Fibroblast of villous mesenchyme (primary cell): ENCODE data around the gene KHK. TPM values are rescaled to one million over a fixed set of nuclear protein-coding genes. Genes with fewer than 3 reads are reported as not detected.
"Not testable (repeated sequence)": the region's sequence is repeated elsewhere in the genome, so short reads cannot be mapped to it uniquely, and the experiment has no call there.

Experiments used
- DNase-seq: peaks from one replicate; pipeline ENCODE4 v3.0.0-alpha.2; 2010; ENCODE audit warnings: low read depth
- H3K4me3 ChIP-seq: 2 replicates; pipeline ENCODE4 v1.5.1; 2011; ENCODE audit warnings: low read depth, mild to moderate bottlenecking, low read length
- total RNA-seq: library from RNA; depleted of rRNA; stranded (reverse); fragments of >200 nt; gene quantifications from 2 replicates; pipeline ENCODE4 v1.2.3, GENCODE V29; 2012
- TF ChIP-seq, protein P1 (sequence below): IDR thresholded peaks from 2 replicates; pipeline ENCODE4 v1.5.1; 2012; ENCODE audit warnings: low read depth, mild to moderate bottlenecking, low read length; ENCODE audit not compliant: insufficient read depth

KHK gene
- total RNA-seq, 1 donor: 1.3 TPM

GRCh38 chr2:27099334-27099955 is 12.9 kb downstream of the KHK start:
- no peak overlapping the region for H3K4me3 ChIP-seq
- TF ChIP-seq, protein P1, sequence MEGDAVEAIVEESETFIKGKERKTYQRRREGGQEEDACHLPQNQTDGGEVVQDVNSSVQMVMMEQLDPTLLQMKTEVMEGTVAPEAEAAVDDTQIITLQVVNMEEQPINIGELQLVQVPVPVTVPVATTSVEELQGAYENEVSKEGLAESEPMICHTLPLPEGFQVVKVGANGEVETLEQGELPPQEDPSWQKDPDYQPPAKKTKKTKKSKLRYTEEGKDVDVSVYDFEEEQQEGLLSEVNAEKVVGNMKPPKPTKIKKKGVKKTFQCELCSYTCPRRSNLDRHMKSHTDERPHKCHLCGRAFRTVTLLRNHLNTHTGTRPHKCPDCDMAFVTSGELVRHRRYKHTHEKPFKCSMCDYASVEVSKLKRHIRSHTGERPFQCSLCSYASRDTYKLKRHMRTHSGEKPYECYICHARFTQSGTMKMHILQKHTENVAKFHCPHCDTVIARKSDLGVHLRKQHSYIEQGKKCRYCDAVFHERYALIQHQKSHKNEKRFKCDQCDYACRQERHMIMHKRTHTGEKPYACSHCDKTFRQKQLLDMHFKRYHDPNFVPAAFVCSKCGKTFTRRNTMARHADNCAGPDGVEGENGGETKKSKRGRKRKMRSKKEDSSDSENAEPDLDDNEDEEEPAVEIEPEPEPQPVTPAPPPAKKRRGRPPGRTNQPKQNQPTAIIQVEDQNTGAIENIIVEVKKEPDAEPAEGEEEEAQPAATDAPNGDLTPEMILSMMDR: no peak
- DNase-seq: no peak

DNA sequence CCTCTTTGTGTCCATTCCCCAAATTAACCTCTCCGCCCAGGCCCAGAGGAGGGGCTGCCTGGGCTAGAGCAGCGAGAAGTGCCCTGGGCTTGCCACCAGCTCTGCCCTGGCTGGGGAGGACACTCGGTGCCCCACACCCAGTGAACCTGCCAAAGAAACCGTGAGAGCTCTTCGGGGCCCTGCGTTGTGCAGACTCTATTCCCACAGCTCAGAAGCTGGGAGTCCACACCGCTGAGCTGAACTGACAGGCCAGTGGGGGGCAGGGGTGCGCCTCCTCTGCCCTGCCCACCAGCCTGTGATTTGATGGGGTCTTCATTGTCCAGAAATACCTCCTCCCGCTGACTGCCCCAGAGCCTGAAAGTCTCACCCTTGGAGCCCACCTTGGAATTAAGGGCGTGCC is 13.5 kb downstream of the KHK start:
- no peak for DNase-seq
- TF ChIP-seq, protein P1: no peak
- H3K4me3 ChIP-seq: no peak overlapping the region

DNA sequence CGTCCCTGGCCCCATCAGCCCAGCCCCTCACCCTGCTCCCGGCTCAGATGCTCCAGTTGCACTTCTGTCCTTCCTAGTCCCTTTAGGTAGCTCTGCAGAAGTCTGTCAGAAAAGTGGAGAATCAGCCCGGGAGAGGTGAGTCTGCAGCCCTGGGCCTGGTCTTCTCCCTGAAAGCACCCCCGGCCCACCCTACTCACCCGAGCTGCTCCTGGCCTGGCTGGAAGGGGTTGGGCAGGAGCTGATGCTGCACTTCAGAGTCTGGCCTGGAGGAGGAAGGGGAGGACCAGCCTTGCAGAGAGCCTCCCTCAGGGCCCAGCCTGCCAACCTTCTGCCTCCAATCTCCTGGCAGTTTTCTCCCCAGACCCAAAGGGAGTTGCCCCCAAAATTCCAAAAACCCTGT is 15.8 kb downstream of the KHK start:
- DNase-seq: no peak

DNA sequence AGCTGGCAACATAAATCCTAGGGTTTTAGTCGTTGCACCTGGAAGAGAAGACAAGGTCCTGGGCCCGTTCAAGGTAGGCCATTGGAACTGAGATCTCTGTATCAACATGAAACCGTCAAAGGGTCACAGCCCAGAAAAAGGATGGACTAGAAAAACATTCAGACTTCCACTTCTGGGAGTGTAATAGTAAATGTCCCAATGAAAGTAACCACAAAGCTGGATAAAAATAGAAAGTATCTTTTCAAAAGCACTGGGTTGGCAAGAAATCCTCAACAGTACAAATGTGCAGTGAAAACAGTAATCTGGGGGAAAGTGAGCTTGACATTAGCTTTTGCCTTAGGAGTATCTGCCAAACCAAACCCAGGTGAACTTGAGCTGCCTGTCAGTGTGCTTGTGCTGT is 19.4 kb downstream of the KHK start:
- no peak overlapping the region for H3K4me3 ChIP-seq
- no peak for DNase-seq
- TF ChIP-seq, protein P1: no peak

More for the DNA sequence above, 15.8 kb downstream of the KHK start:
- no peak overlapping the region for H3K4me3 ChIP-seq
- TF ChIP-seq, protein P1: no peak

DNA sequence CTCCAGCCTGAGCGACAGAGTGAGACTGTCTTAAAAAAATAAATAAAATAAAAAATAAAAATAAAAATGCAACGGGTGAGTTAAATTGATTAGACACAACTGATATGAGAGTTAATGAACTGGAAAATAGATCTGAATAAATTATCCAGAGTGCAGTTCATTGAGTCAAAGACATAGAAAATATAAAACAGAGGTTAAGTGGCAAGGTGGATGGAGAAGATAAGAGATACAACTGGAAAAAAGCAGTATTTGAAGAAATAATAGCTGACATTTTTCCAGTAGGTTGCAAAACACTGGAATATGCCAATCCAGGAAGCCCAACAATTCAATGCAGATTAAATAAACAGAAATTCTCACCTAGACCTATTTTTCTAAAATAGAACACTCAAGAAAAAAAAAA is 21.6 kb downstream of the KHK start:
- TF ChIP-seq, protein P1: no peak
- H3K4me3 ChIP-seq: no peak overlapping the region
- DNase-seq: no peak

DNA sequence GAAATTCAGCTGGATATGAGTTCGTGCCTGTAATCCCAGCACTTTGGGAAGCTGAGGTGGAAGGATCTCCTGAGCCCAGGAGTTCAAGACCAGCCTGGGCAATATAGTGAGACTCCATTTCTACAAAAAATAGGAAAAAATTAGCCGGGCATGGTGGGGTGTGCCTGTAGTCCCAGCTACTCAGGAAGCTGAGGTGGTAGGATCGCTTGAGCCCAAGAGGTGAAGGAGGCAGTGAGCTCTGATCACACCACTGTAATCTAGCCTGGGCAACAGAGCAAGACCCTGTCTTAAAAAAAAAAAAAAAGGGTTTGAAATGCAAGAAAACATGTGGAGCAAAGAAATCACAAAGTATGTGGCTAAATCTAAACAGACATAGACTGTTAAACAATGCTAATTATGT is 22.5 kb downstream of the KHK start:
- TF ChIP-seq, protein P1: no peak
- H3K4me3 ChIP-seq: no peak overlapping the region
- DNase-seq: no peak

DNA sequence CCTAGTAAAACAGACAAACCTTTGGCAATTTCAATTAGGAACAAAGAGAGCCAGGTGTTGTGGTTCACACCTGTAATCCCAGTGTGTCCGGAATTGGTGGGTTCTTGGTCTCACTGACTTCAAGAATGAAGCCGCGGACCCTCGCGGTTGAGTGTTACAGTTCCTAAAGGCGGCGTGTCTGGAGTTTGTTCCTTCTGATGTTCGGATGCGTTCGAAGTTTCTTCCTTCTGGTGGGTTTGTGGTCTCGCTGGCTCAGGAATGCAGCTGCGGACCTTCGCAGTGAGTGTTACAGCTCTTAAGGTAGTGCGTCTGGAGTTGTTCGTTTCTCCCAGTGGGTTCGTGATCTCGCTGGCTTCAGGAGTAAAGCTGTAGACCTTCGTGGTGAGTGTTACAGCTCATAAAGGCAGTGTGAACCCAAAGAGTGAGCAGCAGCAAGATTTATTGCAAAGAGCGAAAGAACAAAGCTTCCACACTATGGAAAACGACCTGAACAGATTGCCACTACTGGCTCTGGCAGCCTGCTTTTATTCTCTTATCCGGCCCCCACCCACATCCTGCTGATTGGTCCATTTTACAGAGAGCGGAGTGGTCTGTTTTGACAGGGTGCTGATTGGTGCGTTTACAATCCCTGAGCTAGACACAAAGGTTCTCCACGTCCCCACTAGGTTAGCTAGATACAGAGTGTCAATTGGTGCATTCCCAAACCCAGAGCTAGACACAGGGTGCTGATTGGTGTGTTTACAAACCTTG is 24.2 kb downstream of the KHK start:
- not testable (repeated sequence) for DNase-seq, H3K4me3 ChIP-seq

- DNase-seq, H3K4me3 ChIP-seq: not testable (repeated sequence)
These were observed 25.0 kb downstream of the KHK start for GRCh38 chr2:27111392-27112078.
